ENCODE results near the gene CALHM1.

CALHM1 gene

DNA sequence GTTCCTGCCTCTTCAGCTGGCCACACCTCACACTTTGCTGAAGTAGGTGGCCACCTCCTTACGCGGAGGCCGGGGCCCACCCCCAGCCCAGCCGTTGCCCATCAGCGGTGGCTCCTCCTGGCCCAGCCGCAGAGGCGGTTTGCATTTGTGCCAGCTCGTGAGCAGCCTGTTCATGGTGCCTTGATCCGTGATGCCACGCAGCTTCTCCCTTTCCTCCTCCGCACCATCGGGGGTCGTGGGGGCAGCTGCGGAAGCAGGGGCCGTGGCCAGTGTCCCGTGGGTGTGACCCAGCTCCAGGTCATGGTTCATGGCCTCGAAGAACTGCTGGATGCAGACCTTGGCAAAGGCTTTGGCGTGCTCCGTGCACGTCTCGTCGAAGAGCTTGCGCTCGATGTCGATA, 3.5 kb downstream of the CALHM1 start:
- DNase-seq (ENCODE audit: low spot score), result no peak

DNA sequence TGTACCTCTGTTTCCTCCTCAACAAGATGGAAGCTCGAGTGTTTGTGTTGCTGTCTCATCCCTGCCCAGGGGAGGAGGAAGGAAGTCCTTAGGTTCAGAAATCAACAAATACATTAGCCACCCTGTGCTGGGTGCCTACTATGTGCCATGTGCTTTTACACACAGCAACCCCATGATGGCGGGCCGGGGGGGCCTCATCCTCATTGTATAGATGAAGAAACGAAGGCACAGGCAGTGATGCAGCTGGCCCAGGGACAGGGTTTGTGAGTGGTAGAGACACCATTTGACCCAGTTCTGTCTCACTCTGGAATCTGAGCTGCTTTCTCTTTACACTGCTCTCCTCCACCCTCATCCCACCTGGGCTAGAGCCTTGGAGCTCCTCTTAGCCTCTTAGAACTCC, 4.7 kb downstream of the CALHM1 start:
- no peak for DNase-seq (ENCODE audit: low spot score)

DNA sequence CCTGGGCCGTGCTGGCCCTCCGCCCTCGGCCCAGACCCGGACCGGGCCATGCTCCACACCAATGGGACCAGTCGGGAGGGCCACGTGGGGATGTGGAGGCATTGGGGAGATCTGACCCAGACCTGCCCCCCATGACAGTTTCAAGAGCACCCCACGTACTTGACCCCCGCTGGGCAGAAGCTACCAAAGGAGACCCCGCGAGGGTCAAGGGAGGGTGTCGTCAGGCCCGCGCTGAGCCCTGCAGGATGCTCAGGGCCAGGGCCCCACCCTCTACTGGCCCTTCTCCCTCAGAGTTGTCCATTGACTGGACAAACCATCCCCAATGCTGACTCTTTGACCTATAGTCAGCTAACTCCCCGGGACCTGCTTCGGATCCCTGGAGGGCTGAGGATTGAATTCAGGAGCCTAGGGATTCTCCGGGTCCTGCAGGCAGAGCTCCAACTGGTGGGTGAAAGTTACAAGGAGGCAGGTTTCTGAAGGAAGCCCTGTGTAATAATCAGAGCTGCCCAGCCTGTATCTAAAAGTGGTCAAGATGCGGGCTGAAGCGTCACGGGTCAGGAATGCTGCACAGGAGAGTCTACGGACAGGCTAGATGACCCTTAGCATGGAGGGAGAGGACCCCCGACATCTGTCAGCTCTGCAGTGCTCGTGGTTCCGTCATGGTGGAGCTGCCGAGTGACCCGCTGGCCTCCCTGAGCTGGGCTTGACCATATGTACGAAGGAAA, 6.0 kb downstream of the CALHM1 start:
- no peak for DNase-seq (ENCODE audit: low spot score)

DNA sequence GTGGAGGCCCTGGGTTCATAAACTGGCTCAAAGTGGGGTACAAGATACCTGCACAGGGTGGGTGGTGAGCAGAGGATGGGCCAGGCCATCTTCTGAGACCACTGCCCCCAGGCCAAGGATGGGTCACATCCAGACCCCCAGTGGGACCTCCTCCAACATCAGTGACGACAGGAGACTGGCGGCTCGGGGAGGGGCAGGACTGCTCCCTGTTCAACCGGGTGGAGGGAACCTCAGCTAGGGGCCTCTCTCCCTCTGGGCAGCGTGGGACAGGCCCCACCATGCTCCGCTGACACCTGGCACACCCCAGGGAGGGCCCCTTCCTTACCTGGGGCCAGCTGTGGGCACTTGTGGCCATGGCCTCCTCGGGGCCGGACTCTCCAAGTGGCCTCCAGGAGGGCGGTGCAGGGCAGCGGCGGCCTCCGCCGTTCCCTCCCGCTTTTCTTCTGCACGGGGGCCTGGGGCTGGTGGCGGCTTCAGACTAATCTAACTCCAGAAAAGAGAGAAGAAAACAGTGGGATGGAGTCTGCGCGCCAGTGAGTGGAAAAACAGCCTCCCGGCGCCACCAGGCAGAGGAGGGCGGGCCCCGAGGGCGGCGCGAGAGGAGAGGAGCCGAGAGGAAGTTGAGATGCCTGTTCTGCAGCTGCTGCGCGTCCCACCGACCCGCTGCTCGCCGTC, 6.7 kb downstream of the CALHM1 start, which contains the start of gene CALHM2:
CALHM2 (minus strand) TSS at position 540 of the 675 bp plus-strand sequence. CDS start 2,429 bp downstream, outside the sequence.
- DNase-seq (ENCODE audit: low spot score), result peak; percentile 85

DNA sequence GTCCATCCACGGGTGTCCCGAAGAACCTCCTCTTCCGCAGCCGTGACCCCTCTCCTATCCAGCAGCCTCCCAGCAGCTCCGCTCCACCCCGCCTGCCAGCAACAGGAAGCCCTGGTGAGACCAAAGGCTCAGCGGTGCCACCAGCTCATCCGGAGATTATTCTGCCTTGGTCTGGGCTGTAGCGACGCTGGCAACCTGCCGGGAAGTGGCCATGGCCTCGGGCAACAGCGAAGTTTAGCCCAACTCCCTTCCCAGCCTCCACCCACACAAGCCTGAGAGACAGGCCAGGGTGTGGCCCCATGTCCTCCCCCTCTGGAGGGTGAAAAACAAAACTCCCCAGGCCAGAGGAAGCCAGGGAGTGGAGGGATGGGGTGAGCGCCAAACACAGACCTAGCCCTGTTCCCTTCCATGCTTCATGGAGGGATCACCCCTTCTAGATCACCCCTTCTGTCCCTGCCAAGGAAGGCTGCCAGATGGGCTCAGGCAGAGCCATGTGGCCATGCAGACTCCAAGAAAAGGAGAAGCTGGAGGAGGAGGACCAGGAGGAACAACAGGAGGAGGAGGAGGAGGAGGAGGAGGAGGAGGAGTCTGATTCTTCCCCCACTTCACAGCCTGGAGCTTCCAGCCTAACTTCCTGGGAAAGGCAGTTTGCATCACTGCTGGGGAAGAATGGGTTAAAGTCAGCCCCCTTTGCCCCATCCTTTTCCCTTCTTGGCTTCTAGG, 7.4 kb downstream of the CALHM1 start:
- DNase-seq (ENCODE audit: low spot score), result peak; percentile 35

DNA sequence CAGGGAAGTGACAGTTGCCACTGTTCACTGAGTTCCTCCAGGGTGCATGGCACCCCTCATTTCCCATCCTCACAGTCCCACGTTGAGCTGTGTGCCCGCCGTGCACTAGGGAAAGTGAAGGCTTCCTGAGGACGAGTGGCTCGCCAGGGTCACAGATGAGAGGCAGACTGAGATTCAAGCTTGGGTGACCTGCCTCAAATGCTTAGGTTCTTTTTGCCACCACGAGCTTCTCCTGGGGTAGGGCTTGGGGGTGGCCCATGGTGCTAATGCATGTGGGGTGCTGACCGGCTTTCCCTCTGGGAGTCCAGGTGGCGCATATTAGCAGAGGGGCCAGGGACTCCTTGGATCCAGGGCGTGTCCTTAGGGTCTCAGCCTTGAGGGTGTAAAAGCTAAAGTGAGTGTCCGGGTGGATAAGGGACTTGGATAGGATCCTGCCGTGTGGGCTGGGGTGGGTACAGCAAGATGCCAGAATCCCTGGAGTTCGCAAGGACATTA, 8.5 kb downstream of the CALHM1 start:
- no peak for DNase-seq (ENCODE audit: low spot score)

DNA sequence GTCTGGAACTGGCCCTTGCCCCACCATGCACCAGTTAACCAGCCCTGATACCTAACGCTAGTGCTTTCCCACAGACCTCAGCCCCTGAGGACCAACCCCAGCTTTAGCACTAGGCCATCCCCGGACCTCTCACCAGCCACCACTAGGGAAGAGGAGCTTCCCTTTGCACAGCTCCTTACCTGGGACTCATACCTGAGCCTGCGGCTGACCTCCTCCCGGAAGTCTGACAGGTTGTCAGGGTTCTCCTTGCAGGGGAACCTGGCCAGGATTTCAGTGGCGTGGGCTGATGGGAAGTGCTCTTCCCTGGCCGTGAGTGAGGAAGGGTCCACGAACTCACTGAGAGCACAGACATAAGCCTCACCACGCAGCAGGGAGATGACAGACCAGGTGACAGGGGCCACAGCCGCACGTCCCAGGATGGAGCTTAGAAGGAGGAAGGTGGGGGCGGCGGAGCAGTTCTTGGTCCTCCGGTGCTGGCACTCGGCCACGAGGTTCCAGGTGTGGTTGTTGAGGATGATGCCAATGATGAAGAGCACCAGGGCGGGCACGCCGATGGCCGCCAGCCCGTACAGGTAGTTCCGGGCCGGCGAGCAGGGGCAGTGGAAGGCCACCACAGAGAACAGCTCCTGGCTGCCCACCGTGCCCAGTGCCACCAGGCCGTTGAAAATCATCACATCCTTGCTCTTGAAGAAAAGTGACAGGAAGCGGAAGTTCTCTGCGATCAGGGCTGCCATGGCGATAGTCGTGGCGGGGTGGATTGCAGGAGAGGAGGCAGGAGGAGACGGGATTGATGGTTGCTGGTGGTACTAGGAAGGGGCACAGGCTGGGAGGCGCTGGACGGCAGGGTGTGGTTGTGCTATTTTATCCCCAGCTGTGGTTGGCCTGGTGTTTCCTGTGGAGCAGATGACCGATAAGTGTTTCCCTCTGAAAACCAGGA, 9.2 kb downstream of the CALHM1 start:
- no peak for DNase-seq (ENCODE audit: low spot score)

DNA sequence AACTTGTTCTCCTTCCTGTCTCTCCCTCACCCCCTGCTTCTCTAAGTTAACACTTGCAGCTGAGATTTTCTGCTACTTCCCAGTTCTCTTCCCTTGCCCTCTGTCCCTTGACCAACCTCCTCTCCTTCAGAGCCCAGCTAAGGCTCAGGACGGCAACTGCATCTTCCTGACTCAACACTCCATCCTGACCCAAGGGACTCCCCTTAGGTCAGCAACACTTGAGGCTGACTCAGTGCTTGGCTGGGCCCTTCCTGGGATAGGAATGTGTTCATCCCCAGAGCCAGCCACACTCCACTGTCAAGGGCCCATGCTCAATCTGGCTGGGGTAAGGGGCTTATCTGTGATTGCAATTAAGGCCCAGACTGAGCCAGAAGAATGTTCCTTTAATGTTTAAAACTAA, 10.0 kb downstream of the CALHM1 start:
- DNase-seq (ENCODE audit: low spot score), result no peak

DNA sequence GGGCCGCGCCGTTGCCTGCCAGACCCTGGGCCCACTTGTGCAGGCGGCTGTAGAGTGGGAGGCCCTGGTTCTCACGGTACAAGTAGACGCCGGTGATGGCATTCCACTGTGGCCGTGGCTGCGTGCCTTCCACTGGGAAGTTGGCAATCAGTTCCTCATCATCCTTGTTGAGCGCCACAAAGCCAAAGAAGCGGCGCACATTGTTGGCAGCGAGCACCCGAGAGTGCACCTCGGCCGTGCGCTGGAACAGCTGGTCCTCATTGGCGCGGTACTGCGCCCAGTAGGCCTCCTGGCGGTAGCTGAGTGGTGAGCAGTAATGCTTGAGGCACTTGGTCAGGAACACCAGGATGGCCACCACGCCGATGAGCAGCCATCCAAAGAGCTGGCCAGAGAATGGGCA, 11.5 kb downstream of the CALHM1 start:
- DNase-seq (ENCODE audit: low spot score), result no peak

DNA sequence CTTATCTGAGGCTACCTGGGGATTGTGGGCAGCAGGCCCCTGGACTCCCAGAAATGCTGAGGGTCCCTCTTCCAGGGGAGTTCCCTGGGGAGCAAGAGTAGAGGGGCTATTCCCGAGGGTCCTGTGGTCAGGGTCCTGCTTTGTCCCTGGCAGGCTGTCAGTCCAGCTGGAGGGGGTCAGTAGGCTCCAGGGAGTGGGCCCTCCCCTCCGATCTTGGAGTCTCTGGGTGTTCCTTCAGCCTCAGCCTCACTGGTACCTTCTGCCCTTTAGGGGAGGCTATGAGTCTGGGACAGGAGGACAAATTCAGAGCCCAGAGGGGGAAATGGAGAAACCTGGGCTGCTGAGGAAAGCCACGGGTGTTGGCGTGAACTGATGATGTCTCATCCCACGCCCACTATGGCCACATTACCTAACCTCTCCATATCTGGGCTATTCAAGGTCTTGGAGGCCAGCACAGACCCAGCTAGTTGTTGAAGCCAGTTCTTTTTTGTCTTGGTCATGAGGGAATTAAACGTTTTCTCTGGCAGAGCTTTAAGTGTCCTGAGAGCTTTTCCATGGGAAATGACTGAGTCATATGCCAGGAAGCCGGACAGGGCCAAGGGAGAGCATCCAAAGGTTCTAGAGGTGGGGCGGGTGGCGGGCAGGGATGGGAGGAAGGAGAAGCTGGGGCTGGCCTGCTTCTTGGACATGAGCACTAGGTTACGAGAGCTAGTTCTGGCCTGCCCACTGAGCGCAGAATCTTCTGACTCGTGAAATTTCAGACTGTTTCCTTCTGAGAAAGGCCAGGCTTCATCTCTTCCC, 12.7 kb downstream of the CALHM1 start:
- no peak for DNase-seq (ENCODE audit: low spot score)

DNA sequence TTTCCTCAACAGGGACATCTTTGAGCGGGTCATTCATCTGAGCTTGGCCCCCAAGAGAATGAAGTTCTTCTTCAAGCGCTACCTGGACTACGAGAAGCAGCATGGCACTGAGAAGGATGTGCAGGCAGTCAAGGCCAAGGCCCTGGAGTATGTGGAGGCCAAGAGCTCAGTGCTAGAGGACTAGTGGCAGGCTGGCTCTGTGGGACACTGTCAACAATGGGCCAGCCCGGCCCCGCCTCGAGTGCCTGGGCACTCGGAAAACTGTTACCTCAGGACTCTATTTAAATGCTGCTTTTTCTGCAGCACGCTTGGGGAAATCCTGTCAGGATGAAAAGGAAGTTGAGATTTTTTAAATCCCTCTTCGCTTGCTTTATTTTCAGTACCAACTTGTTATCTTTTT, 13.3 kb downstream of the CALHM1 start:
- no peak for DNase-seq (ENCODE audit: low spot score)

DNA sequence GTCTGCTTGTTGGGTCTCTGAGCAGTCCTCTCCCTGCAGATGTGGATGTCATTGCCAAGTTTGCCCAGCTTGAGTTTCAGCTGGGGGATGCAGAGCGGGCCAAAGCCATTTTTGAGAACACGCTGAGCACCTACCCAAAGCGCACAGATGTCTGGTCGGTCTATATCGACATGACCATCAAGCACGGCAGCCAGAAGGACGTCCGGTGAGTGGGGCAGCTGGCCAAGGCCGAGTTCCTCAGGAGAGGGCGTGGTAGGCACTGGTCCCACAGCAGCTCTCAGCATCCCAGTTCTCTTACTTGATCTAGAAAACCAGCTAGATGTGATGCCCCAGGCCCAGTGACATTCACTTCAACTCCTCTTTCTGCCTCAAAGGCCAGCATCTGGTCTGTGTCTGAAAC, 14.2 kb downstream of the CALHM1 start:
- DNase-seq (ENCODE audit: low spot score), result no peak

DNA sequence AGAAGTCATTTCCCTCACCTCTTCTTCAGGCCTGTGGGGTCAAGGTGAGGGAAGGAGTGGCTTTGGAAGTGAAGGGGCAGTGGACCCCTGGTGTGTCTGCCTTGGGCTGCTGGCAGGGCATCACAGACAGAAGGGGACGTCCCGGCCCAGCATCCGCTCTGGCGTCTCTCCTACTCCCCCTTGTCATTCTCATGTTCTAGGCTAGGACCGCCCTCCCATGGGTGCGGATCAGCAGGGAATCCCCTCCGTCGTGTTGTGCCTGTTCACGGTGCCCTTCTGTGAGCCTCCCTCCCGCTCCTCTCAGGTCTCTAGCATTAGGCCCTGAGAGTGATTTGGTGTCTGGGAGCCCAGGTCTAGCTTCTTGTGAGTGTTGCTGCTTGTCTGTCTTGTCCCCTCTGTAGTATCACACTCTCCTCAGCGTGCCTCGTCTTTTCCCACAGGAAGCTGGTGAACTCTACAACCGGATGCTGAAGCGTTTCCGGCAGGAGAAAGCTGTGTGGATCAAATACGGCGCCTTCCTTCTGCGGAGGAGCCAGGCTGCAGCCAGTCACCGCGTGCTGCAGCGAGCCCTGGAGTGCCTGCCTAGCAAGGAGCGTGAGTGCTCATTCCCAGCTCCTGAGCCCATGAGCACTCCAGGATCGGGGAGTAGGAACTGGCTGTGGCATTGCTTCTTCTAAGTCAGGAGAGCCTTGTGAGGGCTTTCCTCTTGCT, 15.1 kb downstream of the CALHM1 start:
- DNase-seq (ENCODE audit: low spot score), result no peak

DNA sequence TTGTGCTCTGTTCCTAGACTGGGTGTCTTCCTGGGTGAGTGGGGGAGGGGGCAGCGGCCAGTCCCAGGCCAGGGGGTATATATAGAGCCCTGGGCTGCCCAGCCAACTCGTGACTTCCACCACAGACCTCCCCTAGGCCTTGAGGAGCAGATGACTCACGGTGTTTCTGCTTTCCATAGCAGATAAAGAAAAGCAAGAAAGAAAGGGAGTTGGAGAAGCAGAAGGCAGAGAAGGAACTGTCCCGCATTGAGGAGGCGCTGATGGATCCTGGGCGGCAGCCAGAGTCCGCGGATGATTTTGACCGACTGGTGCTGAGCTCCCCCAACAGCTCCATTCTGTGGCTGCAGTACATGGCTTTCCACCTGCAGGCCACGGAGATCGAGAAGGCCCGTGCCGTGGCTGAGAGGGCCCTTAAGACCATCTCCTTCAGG, 16.7 kb downstream of the CALHM1 start:
- DNase-seq (ENCODE audit: low spot score), result no peak

DNA sequence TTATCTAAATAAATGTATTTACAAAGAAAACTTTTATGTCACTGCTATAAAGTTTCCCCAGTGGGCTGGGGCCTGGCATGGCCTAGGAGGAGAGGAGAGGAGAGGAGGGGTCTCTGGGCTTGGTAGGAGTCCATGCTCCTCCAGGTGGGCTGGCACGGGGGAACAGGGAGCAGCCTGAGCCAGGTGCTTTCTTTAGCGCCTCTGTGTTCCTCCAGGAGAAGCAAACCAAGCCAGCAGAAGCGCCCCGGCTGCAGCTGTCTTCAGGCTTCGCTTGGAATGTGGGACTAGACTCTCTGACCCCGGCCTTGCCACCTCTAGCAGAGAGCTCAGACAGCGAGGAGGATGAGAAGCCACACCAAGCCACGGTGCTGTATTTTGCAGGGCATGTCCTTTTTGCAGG, 17.1 kb downstream of the CALHM1 start:
- DNase-seq (ENCODE audit: low spot score), result no peak

DNA sequence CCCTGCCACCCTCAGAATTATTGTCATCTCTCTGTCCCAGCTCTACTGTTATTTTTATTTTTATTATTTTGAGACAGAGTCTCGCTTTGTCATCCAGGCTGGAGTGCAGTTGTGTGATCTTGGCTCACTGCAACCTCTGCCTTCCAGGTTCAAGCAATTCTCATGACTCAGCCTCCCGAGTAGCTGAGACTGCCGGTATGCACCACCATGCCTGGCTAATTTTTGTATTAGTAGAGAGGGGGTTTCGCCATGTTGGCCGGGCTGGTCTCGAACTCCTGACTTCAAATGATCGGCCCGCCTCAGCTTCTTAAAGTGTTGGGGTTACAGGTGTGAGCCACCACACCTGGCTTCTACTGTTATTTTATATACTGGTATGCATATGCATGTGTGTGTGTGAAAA, 17.5 kb downstream of the CALHM1 start:
- no peak for DNase-seq (ENCODE audit: low spot score)

DNA sequence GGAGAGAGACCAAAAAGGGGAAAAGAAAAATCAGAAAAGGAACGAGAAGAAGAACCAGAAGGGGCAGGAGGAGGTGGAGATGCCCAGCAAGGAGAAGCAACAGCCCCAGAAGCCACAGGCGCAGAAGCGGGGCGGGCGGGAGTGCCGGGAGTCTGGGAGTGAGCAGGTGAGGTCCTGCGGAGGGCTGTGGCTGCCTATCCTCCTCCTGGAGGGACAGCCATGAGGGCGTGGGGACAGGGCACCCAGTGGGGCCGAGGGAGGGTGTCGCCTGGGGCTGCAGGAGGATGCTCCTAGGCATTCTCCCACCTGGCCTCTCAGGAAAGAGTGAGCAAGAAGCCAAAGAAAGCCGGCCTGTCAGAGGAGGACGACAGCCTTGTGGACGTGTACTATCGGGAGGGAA, 18.3 kb downstream of the CALHM1 start:
- no peak for DNase-seq (ENCODE audit: low spot score)

DNA sequence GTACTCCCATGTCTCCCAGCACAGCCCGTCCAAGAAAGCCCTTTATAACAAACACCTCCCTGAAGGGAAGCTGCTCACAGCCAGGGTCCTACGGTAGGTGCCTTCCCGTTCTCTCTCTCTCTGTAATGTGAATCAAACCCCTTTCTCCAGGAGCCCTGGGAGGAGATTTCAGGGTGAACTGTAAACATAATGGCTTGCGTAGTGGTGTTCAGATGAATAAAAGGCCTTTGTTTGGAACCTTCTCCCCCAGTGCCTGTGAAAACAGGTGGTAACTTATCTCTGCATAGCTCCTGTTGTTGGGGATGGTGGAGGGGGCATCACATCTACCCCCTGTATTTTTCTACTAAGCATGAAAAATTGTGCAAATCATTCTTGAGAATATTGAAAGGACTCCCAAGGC, 18.9 kb downstream of the CALHM1 start:
- DNase-seq (ENCODE audit: low spot score), result no peak

DNA sequence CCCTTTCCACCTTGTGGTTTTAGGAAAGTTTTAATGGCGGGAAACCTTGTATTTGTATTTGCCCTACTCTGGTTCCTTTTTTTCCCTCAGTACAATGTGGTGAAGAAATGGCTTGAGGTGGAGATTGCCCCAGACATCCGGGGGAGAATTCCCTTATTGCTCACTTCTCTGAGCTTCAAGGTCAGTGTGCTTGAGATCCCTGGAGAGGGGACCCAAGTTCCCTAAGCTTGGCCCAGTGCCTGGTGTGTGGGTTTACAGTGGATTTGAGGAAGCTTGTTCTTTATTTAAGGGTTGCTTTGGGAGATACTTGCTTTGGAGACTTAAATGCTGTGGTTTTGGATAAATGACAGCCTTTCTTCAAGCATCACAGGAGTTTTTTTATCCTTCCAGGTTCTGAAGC, 24.8 kb downstream of the CALHM1 start:
- no peak for DNase-seq (ENCODE audit: low spot score)

DNA sequence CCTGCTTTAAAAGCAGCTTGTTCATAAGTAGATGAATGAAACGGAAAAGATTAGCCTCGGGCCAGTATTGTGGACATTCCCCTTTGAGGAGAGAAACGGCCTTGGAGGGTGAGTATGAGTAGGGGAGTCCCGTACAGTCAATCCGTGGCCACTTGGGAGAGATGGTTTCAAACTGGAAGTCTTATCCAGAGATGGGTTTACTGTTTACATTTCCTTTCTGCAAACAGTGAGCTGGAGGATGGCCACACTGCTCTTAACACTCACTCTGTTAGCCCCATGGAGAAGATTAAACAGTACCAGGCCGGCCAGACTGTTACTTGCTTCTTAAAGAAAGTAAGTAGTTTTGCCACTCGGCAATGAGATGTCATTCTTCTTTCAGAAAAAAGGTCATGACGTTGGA, 26.8 kb downstream of the CALHM1 start:
- DNase-seq (ENCODE audit: low spot score), result no peak

Measured in germinal center (tissue), 1 donor.